HL-60 (cell line): Measurements from ENCODE around the gene LRP8.

Experiments used
- DNase-seq, 2 experiments: peaks; one replicate each; pipeline ENCODE4 v3.0.0-alpha.2; 2010 to 2020; ENCODE audit warnings: low read depth in 1 of 2, low spot score in 1 of 2
- H3K27ac ChIP-seq: fragments of 250-450 bp; sonication (Bioruptor Pico); replicated peaks from 2 replicates; pipeline ENCODE4 v1.5.1; 2020; ENCODE audit warnings: mild to moderate bottlenecking, moderate library complexity
- H3K27me3 ChIP-seq: fragments of 250-450 bp; sonication (Bioruptor Pico); 2 replicates; pipeline ENCODE4 v1.5.1; 2021; ENCODE audit warnings: mild to moderate bottlenecking, moderate library complexity; ENCODE audit not compliant: insufficient read depth, poor library complexity, severe bottlenecking
- H3K4me3 ChIP-seq: replicated peaks from 2 replicates; pipeline ENCODE4 v1.5.1; 2011; ENCODE audit warnings: mild to moderate bottlenecking, control low read depth, low read length; ENCODE audit not compliant: insufficient read depth
- CTCF ChIP-seq: IDR thresholded peaks from one replicate; pipeline ENCODE4 v1.5.1; 2011; ENCODE audit warnings: low read length, control low read depth, inconsistent platforms; ENCODE audit not compliant: insufficient read depth
- GABPA ChIP-seq: IDR thresholded peaks from 2 replicates; pipeline ENCODE4 v1.6.1; 2012; ENCODE audit warnings: low read depth
- POLR2AphosphoS5 ChIP-seq: IDR thresholded peaks from 2 replicates; pipeline ENCODE4 v1.6.1; 2012; ENCODE audit warnings: low read depth
- SPI1 ChIP-seq: IDR thresholded peaks from 2 replicates; pipeline ENCODE4 v1.6.1; 2012; ENCODE audit warnings: low read depth, mild to moderate bottlenecking, borderline replicate concordance
- TF ChIP-seq, protein P1 (sequence below): IDR thresholded peaks from 2 replicates; pipeline ENCODE4 v1.6.1; 2012; ENCODE audit warnings: low read depth; ENCODE audit not compliant: insufficient replicate concordance

LRP8 gene

DNA sequence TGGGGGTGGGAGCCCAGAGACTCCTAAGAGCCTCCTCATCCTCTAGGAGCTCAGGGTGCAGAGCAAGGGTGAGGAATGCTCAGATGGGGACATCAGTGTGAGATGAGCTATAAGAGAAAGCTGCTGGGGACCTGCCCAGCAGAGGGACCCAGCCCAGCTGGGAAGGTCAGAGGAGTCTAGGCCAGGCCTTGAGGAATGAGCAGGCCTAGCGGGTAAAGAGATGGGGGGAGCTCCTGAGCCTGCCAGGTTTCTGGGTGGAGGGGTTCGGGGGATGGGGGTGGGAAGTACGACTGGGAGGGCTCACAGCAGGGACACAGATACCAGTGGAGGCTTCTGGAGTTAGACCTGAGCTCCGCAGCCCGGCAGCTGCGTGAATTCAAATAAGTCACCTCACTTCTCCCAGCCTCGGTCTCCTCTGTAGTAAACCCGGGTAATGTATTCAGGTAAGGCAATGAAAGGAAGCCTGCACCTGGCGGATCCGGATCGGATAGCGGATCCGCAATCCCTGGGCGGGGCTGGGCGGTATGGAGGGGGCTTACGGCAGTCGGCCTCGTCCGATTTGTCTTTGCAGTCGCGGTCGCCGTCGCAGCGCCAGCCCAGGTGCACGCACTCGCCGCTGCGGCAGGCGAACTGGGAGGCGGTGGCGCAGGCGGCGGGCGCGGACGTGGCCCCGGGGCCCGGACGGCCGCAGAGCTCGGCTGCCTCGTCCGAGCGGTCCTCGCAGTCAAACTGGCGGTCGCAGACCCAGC lies 51.5 kb downstream of the LRP8 start:
- TF ChIP-seq SPI1 (no peak), CTCF (no peak), POLR2AphosphoS5 (no peak), GABPA (no peak)
- TF ChIP-seq, protein P1, sequence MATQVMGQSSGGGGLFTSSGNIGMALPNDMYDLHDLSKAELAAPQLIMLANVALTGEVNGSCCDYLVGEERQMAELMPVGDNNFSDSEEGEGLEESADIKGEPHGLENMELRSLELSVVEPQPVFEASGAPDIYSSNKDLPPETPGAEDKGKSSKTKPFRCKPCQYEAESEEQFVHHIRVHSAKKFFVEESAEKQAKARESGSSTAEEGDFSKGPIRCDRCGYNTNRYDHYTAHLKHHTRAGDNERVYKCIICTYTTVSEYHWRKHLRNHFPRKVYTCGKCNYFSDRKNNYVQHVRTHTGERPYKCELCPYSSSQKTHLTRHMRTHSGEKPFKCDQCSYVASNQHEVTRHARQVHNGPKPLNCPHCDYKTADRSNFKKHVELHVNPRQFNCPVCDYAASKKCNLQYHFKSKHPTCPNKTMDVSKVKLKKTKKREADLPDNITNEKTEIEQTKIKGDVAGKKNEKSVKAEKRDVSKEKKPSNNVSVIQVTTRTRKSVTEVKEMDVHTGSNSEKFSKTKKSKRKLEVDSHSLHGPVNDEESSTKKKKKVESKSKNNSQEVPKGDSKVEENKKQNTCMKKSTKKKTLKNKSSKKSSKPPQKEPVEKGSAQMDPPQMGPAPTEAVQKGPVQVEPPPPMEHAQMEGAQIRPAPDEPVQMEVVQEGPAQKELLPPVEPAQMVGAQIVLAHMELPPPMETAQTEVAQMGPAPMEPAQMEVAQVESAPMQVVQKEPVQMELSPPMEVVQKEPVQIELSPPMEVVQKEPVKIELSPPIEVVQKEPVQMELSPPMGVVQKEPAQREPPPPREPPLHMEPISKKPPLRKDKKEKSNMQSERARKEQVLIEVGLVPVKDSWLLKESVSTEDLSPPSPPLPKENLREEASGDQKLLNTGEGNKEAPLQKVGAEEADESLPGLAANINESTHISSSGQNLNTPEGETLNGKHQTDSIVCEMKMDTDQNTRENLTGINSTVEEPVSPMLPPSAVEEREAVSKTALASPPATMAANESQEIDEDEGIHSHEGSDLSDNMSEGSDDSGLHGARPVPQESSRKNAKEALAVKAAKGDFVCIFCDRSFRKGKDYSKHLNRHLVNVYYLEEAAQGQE, result no peak
- Histone ChIP-seq H3K4me3 (no peak overlapping the region), H3K27me3 (no peaks in the 10 kb centered on the region), H3K27ac (no peak overlapping the region)
- no peak for DNase-seq

GRCh38 chr1:53275566-53275965 lies 52.3 kb downstream of the LRP8 start:
- DNase-seq, result no peak
- H3K4me3 ChIP-seq, result no peak overlapping the region
- no peak overlapping the region for H3K27ac ChIP-seq
- H3K27me3 ChIP-seq, result no peaks in the 10 kb centered on the region
- TF ChIP-seq CTCF (no peak), GABPA (no peak), POLR2AphosphoS5 (no peak), SPI1 (no peak)
- TF ChIP-seq, protein P1, result no peak

- Histone ChIP-seq H3K27ac (no peak overlapping the region), H3K27me3 (no peaks in the 10 kb centered on the region), H3K4me3 (no peak overlapping the region)
- TF ChIP-seq POLR2AphosphoS5, result no peak
- TF ChIP-seq CTCF, result no peak
- TF ChIP-seq, protein P1, result no peak
- TF ChIP-seq GABPA, result no peak
- TF ChIP-seq SPI1, result no peak
- DNase-seq, result no peak
These were observed 53.2 kb downstream of the LRP8 start for GRCh38 chr1:53274541-53275185.
